Measurements from ENCODE around the gene POLD4.

The POLD4 gene

DNA sequence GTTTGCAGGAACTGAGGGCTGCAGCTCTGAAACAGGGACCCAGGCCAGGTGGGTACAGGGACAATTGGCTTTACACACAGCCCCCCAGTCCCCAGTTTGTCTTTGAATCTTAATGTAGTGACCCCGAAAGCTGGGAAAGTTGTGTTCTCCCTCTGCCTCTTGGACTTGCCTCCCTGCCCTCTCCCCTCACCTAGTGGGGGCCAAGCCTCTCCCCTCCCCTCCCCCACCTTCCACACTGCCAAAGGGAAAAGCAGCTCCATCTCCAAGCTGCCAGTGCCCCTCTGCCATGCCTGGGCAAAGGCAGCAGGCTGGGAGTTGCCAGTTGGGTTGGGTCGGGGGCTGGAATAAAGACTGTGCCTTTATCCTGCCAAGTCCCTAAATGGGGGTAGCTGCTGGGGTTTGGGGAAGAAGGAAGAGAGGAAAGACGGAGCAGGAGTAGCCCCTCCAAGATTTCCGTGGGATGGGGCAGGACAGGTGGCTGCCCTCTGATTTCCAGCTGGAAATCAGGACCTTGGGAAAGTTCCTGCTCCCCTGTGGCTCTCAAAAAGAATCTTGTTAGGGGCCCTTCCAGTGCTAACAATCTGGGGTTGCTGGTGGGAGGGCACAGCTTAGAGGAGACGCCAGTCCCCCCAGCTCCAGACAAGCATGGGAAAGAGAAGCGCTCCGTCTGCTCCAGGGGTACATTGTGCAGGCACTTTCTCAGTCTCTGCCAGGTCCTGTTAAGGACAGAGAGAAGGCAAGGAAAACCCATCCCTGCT is 22.9 kb upstream of the POLD4 start:
- Histone ChIP-seq H3K9me3 (ENCODE audit: control insufficient read depth, low read length) (no peaks in the 10 kb centered on the region), H3K27ac (ENCODE audit: insufficient read depth, low read length, poor library complexity, severe bottlenecking) (no peak overlapping the region), H3K27me3 (replicated peaks; ENCODE audit: control insufficient read depth, insufficient read depth, low read length, poor library complexity, severe bottlenecking) (no peaks in the 10 kb centered on the region), H3K36me3 (ENCODE audit: control insufficient read depth, insufficient read depth, low read length) (no peaks in the 10 kb centered on the region), H3K4me3 (ENCODE audit: insufficient read depth, low read depth, low read length, poor library complexity, severe bottlenecking) (no peak overlapping the region), H3K4me1 (ENCODE audit: control insufficient read depth, insufficient read depth, low read length, poor library complexity, severe bottlenecking) (peaks cover 27% of the 10 kb centered on the region)
- DNase-seq, result no peak

DNA sequence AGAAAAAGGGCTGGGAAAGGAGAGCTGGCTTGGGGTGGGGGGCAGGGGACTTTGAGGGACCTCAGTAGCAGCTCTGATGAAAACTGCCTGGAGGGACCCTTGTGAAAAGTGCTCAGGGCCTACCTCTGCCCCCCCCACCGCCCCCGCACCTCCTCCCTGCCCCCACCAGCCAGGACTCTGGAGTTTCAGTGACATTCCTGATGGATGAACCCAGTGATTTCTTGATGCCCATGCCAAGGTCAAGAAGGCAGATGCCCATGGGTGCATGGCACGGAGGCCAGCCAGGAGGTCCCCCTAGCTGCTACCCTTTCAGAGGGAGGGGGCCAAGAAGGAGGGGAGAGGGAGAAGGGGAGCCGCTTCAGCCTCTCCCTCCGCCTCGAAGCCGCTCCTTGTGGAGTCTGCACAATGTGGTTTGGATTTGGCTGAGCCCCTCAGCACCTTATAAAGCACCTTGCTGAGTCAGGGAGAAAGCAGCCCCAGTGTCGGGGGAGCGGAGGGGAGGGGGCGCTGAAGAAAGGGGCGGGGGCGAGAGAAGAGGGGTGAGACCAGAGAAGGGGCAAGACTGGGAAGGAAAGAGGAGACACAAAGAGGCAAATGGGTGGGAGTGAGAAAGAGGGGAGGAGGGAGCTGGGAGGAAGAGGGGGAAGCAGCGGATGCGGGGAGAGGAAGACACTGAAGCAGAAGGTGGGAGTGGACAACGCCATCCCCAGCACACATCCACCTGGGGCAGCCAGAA is 22.1 kb upstream of the POLD4 start:
- no peak for DNase-seq
- Histone ChIP-seq H3K4me1 (ENCODE audit: control insufficient read depth, insufficient read depth, low read length, poor library complexity, severe bottlenecking) (peaks cover 34% of the 10 kb centered on the region), H3K27me3 (replicated peaks; ENCODE audit: control insufficient read depth, insufficient read depth, low read length, poor library complexity, severe bottlenecking) (no peaks in the 10 kb centered on the region), H3K4me3 (ENCODE audit: insufficient read depth, low read depth, low read length, poor library complexity, severe bottlenecking) (no peak overlapping the region), H3K27ac (ENCODE audit: insufficient read depth, low read length, poor library complexity, severe bottlenecking) (no peak overlapping the region), H3K9me3 (ENCODE audit: control insufficient read depth, low read length) (no peaks in the 10 kb centered on the region), H3K36me3 (ENCODE audit: control insufficient read depth, insufficient read depth, low read length) (no peaks in the 10 kb centered on the region)

- H3K4me3 ChIP-seq (ENCODE audit: insufficient read depth, low read depth, low read length, poor library complexity, severe bottlenecking), result peak overlapping the region; percentile 76
- no peak overlapping the region for H3K27ac ChIP-seq (ENCODE audit: insufficient read depth, low read length, poor library complexity, severe bottlenecking)
Observed at GRCh38 chr11:67374571-67375281, 21.4 kb upstream of the POLD4 start.

GRCh38 chr11:67373648-67374570 is 20.6 kb upstream of the POLD4 start:
- H3K9me3 ChIP-seq (ENCODE audit: control insufficient read depth, low read length), result no peaks in the 10 kb centered on the region
- peaks cover 50% of the 10 kb centered on the region for H3K4me1 ChIP-seq (ENCODE audit: control insufficient read depth, insufficient read depth, low read length, poor library complexity, severe bottlenecking)
- H3K36me3 ChIP-seq (ENCODE audit: control insufficient read depth, insufficient read depth, low read length), result no peaks in the 10 kb centered on the region

More at GRCh38 chr11:67374571-67375281, 21.4 kb upstream of the POLD4 start:
- no peaks in the 10 kb centered on the region for H3K36me3 ChIP-seq (ENCODE audit: control insufficient read depth, insufficient read depth, low read length)
- H3K4me1 ChIP-seq (ENCODE audit: control insufficient read depth, insufficient read depth, low read length, poor library complexity, severe bottlenecking), result peaks cover 42% of the 10 kb centered on the region
- no peak for DNase-seq
- no peaks in the 10 kb centered on the region for H3K27me3 ChIP-seq (replicated peaks; ENCODE audit: control insufficient read depth, insufficient read depth, low read length, poor library complexity, severe bottlenecking)
- no peaks in the 10 kb centered on the region for H3K9me3 ChIP-seq (ENCODE audit: control insufficient read depth, low read length)

GRCh38 chr11:67372993-67373647 is 19.8 kb upstream of the POLD4 start, which contains the start of gene CLCF1:
TSS of gene CLCF1 (minus strand) at chr11:67373598. CDS start at chr11:67373539, 59 bp downstream.
- Histone ChIP-seq H3K9me3 (ENCODE audit: control insufficient read depth, low read length) (no peaks in the 10 kb centered on the region), H3K36me3 (ENCODE audit: control insufficient read depth, insufficient read depth, low read length) (no peaks in the 10 kb centered on the region), H3K4me1 (ENCODE audit: control insufficient read depth, insufficient read depth, low read length, poor library complexity, severe bottlenecking) (peaks cover 58% of the 10 kb centered on the region), H3K27ac (ENCODE audit: insufficient read depth, low read length, poor library complexity, severe bottlenecking) (peak within 1 kb of the TSS; percentile 82), H3K4me3 (ENCODE audit: insufficient read depth, low read depth, low read length, poor library complexity, severe bottlenecking) (peak within 1 kb of the TSS; percentile 76), H3K27me3 (replicated peaks; ENCODE audit: control insufficient read depth, insufficient read depth, low read length, poor library complexity, severe bottlenecking) (no peaks in the 10 kb centered on the region)
- DNase-seq, result no peak

More at GRCh38 chr11:67373648-67374570, 20.6 kb upstream of the POLD4 start:
- peak; percentile 81 to 85 (median 84) for DNase-seq
- H3K4me3 ChIP-seq (ENCODE audit: insufficient read depth, low read depth, low read length, poor library complexity, severe bottlenecking), result peak overlapping the region; percentile 76
- no peaks in the 10 kb centered on the region for H3K27me3 ChIP-seq (replicated peaks; ENCODE audit: control insufficient read depth, insufficient read depth, low read length, poor library complexity, severe bottlenecking)
- H3K27ac ChIP-seq (ENCODE audit: insufficient read depth, low read length, poor library complexity, severe bottlenecking), result peak overlapping the region; percentile 82

DNA sequence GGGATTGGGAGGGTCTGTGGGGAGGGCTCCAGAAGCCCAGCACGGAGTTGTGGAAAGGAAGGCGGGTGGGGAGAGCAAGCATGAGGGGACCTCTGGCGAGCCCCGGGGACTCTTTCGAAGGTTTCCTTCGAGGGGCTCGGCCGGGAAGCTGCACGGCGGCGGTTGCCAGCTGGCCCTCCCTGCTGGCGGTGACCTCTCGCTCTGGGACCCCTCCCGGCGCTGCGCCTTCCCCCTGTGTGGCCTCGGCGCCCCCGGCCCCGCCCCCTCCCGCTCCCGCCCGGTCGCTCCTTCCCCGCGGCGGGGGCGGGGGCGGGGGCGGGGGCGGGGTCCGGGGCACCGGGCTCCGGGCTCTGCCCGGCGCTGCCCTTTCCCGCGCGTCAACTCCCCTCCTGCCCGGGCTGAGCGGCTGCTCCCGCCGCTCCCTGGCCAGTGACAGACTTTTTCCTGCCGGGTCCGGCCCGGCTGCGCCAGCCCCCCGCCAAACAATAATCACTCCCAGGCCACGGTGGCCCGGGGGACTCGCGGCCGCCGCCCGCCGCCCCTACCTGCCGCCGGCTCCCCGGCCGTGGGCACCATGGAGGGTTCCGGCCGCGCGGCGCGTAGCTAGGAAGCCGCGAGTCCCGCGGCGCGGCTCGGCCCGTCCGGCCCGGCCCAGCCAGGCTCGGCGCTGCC is 19.1 kb upstream of the POLD4 start:
- Histone ChIP-seq H3K27me3 (replicated peaks; ENCODE audit: control insufficient read depth, insufficient read depth, low read length, poor library complexity, severe bottlenecking) (no peaks in the 10 kb centered on the region), H3K27ac (ENCODE audit: insufficient read depth, low read length, poor library complexity, severe bottlenecking) (peak overlapping the region; percentile 82), H3K4me3 (ENCODE audit: insufficient read depth, low read depth, low read length, poor library complexity, severe bottlenecking) (peak overlapping the region; percentile 76), H3K9me3 (ENCODE audit: control insufficient read depth, low read length) (no peaks in the 10 kb centered on the region), H3K4me1 (ENCODE audit: control insufficient read depth, insufficient read depth, low read length, poor library complexity, severe bottlenecking) (peaks cover 58% of the 10 kb centered on the region), H3K36me3 (ENCODE audit: control insufficient read depth, insufficient read depth, low read length) (no peaks in the 10 kb centered on the region)
- no peak for DNase-seq

DNA sequence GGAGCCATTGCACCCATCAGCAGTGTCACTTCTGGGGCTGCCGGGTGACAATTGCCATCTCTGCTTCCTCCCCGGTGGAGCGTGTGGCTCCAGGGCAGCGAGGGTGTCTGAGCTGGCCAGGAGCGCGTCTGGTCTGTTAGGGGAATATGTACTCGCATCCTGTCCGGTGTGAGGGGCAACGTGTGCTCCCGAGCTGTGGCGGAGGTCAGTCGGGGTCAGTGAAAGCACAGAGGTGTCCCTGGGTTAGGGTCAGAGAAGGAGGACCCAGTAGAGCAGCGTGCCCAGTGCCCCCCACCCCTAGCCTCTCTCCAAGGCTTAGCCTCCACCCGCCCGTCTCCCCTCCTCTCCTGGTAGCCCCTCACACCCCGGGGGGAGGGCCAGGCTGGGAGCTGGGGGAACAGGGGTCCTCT is 18.6 kb upstream of the POLD4 start:
- peaks cover 58% of the 10 kb centered on the region for H3K4me1 ChIP-seq (ENCODE audit: control insufficient read depth, insufficient read depth, low read length, poor library complexity, severe bottlenecking)
- no peaks in the 10 kb centered on the region for H3K36me3 ChIP-seq (ENCODE audit: control insufficient read depth, insufficient read depth, low read length)
- no peaks in the 10 kb centered on the region for H3K27me3 ChIP-seq (replicated peaks; ENCODE audit: control insufficient read depth, insufficient read depth, low read length, poor library complexity, severe bottlenecking)
- H3K4me3 ChIP-seq (ENCODE audit: insufficient read depth, low read depth, low read length, poor library complexity, severe bottlenecking), result peak overlapping the region; percentile 34
- no peak for DNase-seq
- no peaks in the 10 kb centered on the region for H3K9me3 ChIP-seq (ENCODE audit: control insufficient read depth, low read length)
- H3K27ac ChIP-seq (ENCODE audit: insufficient read depth, low read length, poor library complexity, severe bottlenecking), result peak overlapping the region; percentile 82

GRCh38 chr11:67371189-67371910 is 18.0 kb upstream of the POLD4 start:
- no peak for DNase-seq
- H3K4me1 ChIP-seq (ENCODE audit: control insufficient read depth, insufficient read depth, low read length, poor library complexity, severe bottlenecking), result peaks cover 58% of the 10 kb centered on the region

More at GRCh38 chr11:67371189-67371910, 18.0 kb upstream of the POLD4 start:
- Histone ChIP-seq H3K9me3 (ENCODE audit: control insufficient read depth, low read length) (no peaks in the 10 kb centered on the region), H3K4me3 (ENCODE audit: insufficient read depth, low read depth, low read length, poor library complexity, severe bottlenecking) (peak overlapping the region; percentile 34), H3K36me3 (ENCODE audit: control insufficient read depth, insufficient read depth, low read length) (no peaks in the 10 kb centered on the region), H3K27me3 (replicated peaks; ENCODE audit: control insufficient read depth, insufficient read depth, low read length, poor library complexity, severe bottlenecking) (no peaks in the 10 kb centered on the region), H3K27ac (ENCODE audit: insufficient read depth, low read length, poor library complexity, severe bottlenecking) (peak overlapping the region; percentile 82)
